GM23338 (cell line): ENCODE results near the gene CCRL2. TPM values are rescaled to one million over a fixed set of nuclear protein-coding genes. Genes with fewer than 3 reads are reported as not detected.

Experiments used
- ATAC-seq: fragments of 200-7000 bp; cut with Tn5 transposase; 3 replicates; pipeline ENCODE4 v1.9.1; 2020
- DNase-seq: peaks from one replicate; pipeline ENCODE4 v3.0.0-alpha.2; 2015; ENCODE audit warnings: low spot score
- H2AFZ ChIP-seq: fragments of 200-600 bp; sonication (generic); 2 replicates; pipeline ENCODE4 v1.8.0; 2016; ENCODE audit warnings: antibody characterized with exemption, mild to moderate bottlenecking, moderate library complexity
- H3F3A ChIP-seq: fragments of 200-600 bp; sonication (generic); replicated peaks from 2 replicates; pipeline ENCODE4 v1.8.0; 2017; ENCODE audit warnings: antibody characterized with exemption, mixed run types, low read depth
- H3K27ac ChIP-seq: fragments of 200-600 bp; sonication (generic); 2 replicates; pipeline ENCODE4 v1.6.1; 2016; ENCODE audit warnings: low read depth
- H3K27me3 ChIP-seq: fragments of 200-600 bp; sonication (generic); 2 replicates; pipeline ENCODE4 v1.8.0; 2016; ENCODE audit warnings: mild to moderate bottlenecking, mixed run types, moderate library complexity; ENCODE audit not compliant: insufficient read depth
- H3K36me3 ChIP-seq: fragments of 200-600 bp; sonication (generic); 2 replicates; pipeline ENCODE4 v1.8.0; 2016; ENCODE audit warnings: mild to moderate bottlenecking; ENCODE audit not compliant: insufficient read depth
- H3K4me1 ChIP-seq: fragments of 200-600 bp; sonication (generic); 2 replicates; pipeline ENCODE4 v1.8.0; 2016; ENCODE audit warnings: mild to moderate bottlenecking, moderate library complexity; ENCODE audit not compliant: insufficient read depth
- H3K4me2 ChIP-seq: fragments of 200-600 bp; sonication (generic); 2 replicates; pipeline ENCODE4 v1.7.1; 2017; ENCODE audit warnings: mixed run types
- H3K4me3 ChIP-seq: fragments of 200-600 bp; sonication (generic); 2 replicates; pipeline ENCODE4 v1.6.1; 2016; ENCODE audit warnings: mixed run types
- H3K79me2 ChIP-seq: fragments of 200-600 bp; sonication (generic); replicated peaks from 2 replicates; pipeline ENCODE4 v1.8.0; 2017; ENCODE audit warnings: mild to moderate bottlenecking; ENCODE audit not compliant: insufficient read depth
- H3K9me2 ChIP-seq: fragments of 200-600 bp; sonication (generic); 2 replicates; pipeline ENCODE4 v1.8.0; 2017; ENCODE audit not compliant: insufficient read depth
- H4K20me1 ChIP-seq: fragments of 200-600 bp; sonication (generic); replicated peaks from 2 replicates; pipeline ENCODE4 v1.8.0; 2017; ENCODE audit warnings: mild to moderate bottlenecking; ENCODE audit not compliant: insufficient read depth
- H3K27ac Mint-ChIP-seq: 2 replicates; pipeline ENCODE4 v1.8.0; 2020; ENCODE audit warnings: inconsistent platforms, mild to moderate bottlenecking, moderate library complexity, mixed read lengths
- H3K27me3 Mint-ChIP-seq: 3 replicates; pipeline ENCODE4 v1.8.0; 2022; ENCODE audit warnings: low read depth, mild to moderate bottlenecking, moderate library complexity, mixed read lengths, inconsistent platforms; ENCODE audit not compliant: insufficient read depth, poor library complexity
- H3K36me3 Mint-ChIP-seq: 3 replicates; pipeline ENCODE4 v1.8.0; 2021; ENCODE audit warnings: low read depth, mild to moderate bottlenecking, inconsistent platforms, moderate library complexity, mixed read lengths
- H3K4me1 Mint-ChIP-seq: 3 replicates; pipeline ENCODE4 v1.8.0; 2020; ENCODE audit warnings: mild to moderate bottlenecking, inconsistent platforms, mixed read lengths
- H3K4me3 Mint-ChIP-seq: 3 replicates; pipeline ENCODE4 v1.8.0; 2021; ENCODE audit warnings: moderate library complexity, mild to moderate bottlenecking, inconsistent platforms, mixed read lengths
- H3K9me3 Mint-ChIP-seq: 3 replicates; pipeline ENCODE4 v1.8.0; 2020; ENCODE audit warnings: moderate library complexity, mild to moderate bottlenecking, inconsistent platforms, mixed read lengths
- CTCF ChIP-seq, 2 experiments: fragments of 200-600 bp in 1 of 2; sonication (generic) in 1 of 2; conservative IDR thresholded peaks; 2 replicates each; pipeline versions ENCODE4 v1.5.1 to v1.6.1; 2016 to 2017; ENCODE audit warnings: antibody characterized with exemption in 2 of 2, low read depth in 2 of 2, mild to moderate bottlenecking in 2 of 2, moderate library complexity in 1 of 2
- EZH2 ChIP-seq: fragments of 200-600 bp; sonication (generic); IDR thresholded peaks from one replicate; pipeline ENCODE4 v1.8.0; 2017; ENCODE audit warnings: antibody characterized with exemption, mild to moderate bottlenecking, low read depth; ENCODE audit not compliant: unreplicated experiment
- EZH2phosphoT487 ChIP-seq: fragments of 200-600 bp; sonication (generic); IDR thresholded peaks from one replicate; pipeline ENCODE4 v1.8.1; 2018; ENCODE audit warnings: antibody characterized with exemption; ENCODE audit not compliant: unreplicated experiment
- JUNB ChIP-seq: IDR thresholded peaks from one replicate; pipeline ENCODE4 v1.6.1; 2016; ENCODE audit warnings: antibody characterized with exemption; ENCODE audit not compliant: unreplicated experiment
- NANOG ChIP-seq: IDR thresholded peaks from 2 replicates; pipeline ENCODE4 v1.6.1; 2016; ENCODE audit warnings: antibody characterized with exemption, borderline replicate concordance
- POLR2AphosphoS5 ChIP-seq: IDR thresholded peaks from 2 replicates; pipeline ENCODE4 v1.6.1; 2016; ENCODE audit warnings: antibody characterized with exemption, low read depth
- REST ChIP-seq: IDR thresholded peaks from one replicate; pipeline ENCODE4 v1.6.1; 2018; ENCODE audit warnings: antibody characterized with exemption; ENCODE audit not compliant: unreplicated experiment
- ZNF114 ChIP-seq: fragments of 250-450 bp; sonication (Bioruptor Pico); IDR thresholded peaks from 2 replicates; pipeline ENCODE4 v1.5.0; 2020; ENCODE audit warnings: mild to moderate bottlenecking, moderate library complexity
- ZNF331 ChIP-seq: fragments of 250-450 bp; sonication (Bioruptor Pico); IDR thresholded peaks from 2 replicates; pipeline ENCODE4 v1.5.0; 2020; ENCODE audit warnings: low read depth, mild to moderate bottlenecking, moderate library complexity
- polyA plus RNA-seq: library from polyadenylated mRNA; unstranded; fragments of >200 nt; fragmentation: Nextera tagmentation; extraction: Ambion mirVana; gene quantifications from 2 replicates; pipeline ENCODE4 v1.2.1, GENCODE V29; 2016
- total RNA-seq: library from RNA; depleted of rRNA; stranded (reverse); fragments of >200 nt; shearing (Covaris generic); gene quantifications from 2 replicates; pipeline ENCODE4 v1.2.3, GENCODE V29; 2014

The CCRL2 gene
- total and polyA plus RNA-seq, 2 experiments from 2014 or later, result not detected

DNA sequence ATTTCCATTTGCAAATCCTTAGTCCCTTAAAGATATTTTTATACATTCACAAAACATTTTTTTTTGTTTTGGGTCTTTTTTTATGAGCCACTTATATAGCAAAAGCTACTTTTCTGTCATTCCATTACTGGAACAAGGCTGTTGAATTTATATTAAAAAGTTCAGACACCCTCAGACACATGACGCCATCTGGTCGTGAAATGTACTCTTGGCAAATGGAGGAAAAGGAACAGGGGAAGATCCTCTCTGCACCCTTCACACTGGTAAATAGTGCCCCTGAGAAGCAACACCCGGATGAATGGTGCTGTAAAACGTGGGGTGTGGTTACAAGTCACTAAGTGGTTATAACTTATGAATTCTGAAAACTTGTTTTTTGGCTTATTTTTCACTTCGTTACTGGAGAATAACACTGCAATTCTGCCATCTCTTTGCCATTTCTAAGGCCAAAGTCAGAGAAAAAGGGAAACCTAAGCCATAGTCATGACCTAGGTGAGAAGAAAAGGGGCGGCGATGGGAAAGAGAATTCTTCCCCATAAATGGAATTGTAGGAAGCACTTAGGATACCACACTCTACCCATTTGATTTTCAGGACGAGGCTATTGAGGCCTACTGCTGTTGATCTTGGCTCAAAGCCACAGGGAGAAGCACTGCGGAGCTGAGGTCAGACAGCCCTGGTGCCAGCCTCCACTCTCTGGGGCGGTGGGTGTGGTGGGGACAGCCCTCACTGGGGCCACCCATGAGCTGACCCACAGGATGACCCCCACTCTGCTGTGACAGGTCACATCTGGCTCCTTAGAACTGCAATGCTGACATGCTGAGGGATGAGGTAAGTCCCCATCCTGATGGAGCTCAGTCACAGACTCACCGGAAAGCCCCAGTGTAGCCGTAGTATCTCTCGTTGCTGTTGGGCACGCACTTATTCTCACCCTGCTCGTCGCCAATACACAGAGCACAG lies 35.8 kb downstream of the CCRL2 start:
- Histone ChIP-seq H3K9me2 (no peaks in the 10 kb centered on the region), H3K4me1 (peaks cover 8% of the 10 kb centered on the region; the same call in 1 of the 2 replicates), H2AFZ (no peak overlapping the region), H3K27me3 (no peaks in the 10 kb centered on the region), H3K36me3 (no peaks in the 10 kb centered on the region), H3K27ac (no peak overlapping the region), H3K4me2 (no peak overlapping the region), H4K20me1 (no peaks in the 10 kb centered on the region), H3K79me2 (no peaks in the 10 kb centered on the region), H3K4me3 (no peak overlapping the region), H3F3A (no peaks in the 10 kb centered on the region)
- peaks cover 10% of the 10 kb centered on the region for H3K4me1 Mint-ChIP-seq
- ATAC-seq (peak; percentile 74), DNase-seq (peak; percentile 66)
- H3K4me3 Mint-ChIP-seq, result no peak overlapping the region
- TF ChIP-seq CTCF (conservative IDR thresholded peaks at IDR 0.05; ENCODE audit: low read depth in 2 of 2) (peak; percentile 73), EZH2phosphoT487 (no peak)
- peaks cover 3% of the 10 kb centered on the region for H3K27me3 Mint-ChIP-seq
- no peak overlapping the region for H3K27ac Mint-ChIP-seq
- H3K36me3 Mint-ChIP-seq, result no peaks in the 10 kb centered on the region
- no peaks in the 10 kb centered on the region for H3K9me3 Mint-ChIP-seq

DNA sequence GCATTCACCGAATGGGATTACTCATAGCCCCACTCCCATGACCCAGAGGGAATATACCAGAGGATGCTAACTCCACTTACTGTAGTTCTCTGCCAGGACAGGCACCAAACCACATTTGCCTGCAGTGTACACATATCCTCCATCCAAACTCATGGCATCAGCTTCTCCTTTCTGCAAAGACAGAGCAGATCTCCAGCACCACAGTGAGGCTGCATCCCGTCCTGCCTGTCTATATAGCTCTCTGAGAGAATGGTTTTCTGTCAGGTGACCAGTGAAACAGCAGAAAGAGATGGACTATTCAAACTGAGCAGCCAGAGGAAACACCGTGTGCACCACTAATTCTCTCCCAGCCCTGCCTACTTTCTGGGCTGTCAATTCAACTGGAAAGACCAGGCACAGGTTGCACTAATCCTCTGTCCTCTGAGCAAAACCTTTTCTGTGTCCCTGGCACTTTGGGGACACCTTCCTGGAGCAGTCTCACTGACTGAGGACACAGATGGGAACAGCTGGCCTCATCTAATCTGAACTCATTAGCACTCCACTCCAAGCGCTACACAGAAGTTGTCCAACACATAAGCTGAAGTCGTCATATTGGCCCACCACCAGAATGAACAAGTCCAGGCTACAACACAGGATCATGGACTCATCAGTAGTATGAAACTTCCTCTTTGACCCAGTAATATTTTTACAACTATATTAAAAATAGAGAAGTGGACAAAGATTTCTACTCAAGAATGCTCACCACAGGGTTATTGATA lies 40.3 kb downstream of the CCRL2 start:
- Histone ChIP-seq H3K4me1 (no peaks in the 10 kb centered on the region), H3F3A (no peaks in the 10 kb centered on the region), H3K4me2 (no peak overlapping the region), H3K79me2 (no peaks in the 10 kb centered on the region), H2AFZ (no peak overlapping the region), H4K20me1 (no peaks in the 10 kb centered on the region), H3K27me3 (no peaks in the 10 kb centered on the region), H3K9me2 (no peaks in the 10 kb centered on the region), H3K4me3 (no peak overlapping the region), H3K36me3 (no peaks in the 10 kb centered on the region), H3K27ac (no peak overlapping the region)
- Mint-ChIP-seq H3K9me3 (no peaks in the 10 kb centered on the region), H3K27me3 (peaks cover 5% of the 10 kb centered on the region), H3K4me3 (no peak overlapping the region), H3K4me1 (no peaks in the 10 kb centered on the region), H3K27ac (no peak overlapping the region), H3K36me3 (no peaks in the 10 kb centered on the region)
- DNase-seq (no peak), ATAC-seq (no peak)
- no peak for TF ChIP-seq JUNB
- TF ChIP-seq EZH2, result no peak
- no peak for TF ChIP-seq CTCF (conservative IDR thresholded peaks at IDR 0.05; ENCODE audit: low read depth in 2 of 2)
- TF ChIP-seq POLR2AphosphoS5, result no peak
- no peak for TF ChIP-seq ZNF114
- TF ChIP-seq NANOG, result no peak
- TF ChIP-seq REST, result no peak
- TF ChIP-seq ZNF331 (CRISPR knock-in tag), result no peak
